HCT116 (cell line): ENCODE measurements around the gene PRCC. TPM values are rescaled to one million over a fixed set of nuclear protein-coding genes. Genes with fewer than 3 reads are reported as not detected.
A peak's percentile ranks its signal among the peaks of the same experiment; 100 is the strongest.

Experiments
- ATAC-seq: fragments of 200-7000 bp; cut with Tn5 transposase; 2 replicates; pipeline ENCODE4 v1.9.1; 2020; ENCODE audit warnings: mild to moderate bottlenecking, moderate library complexity
- BruUV-seq: library from RNA; stranded (reverse); fragments of 400-500 nt; replicated peaks from 2 replicates; lab custom pipeline; 2021; lab: Mats Ljungman, UMichigan
- CTCF ChIA-PET: fragments of 300-600 bp; sonication (Branson Sonifier 250); formaldehyde crosslinking; loops from one replicate; lab custom pipeline; 2021; ENCODE audit warnings: antibody characterized with exemption; lab: Charles Lee
- POLR2A ChIA-PET: fragments of 300-600, 350-600 bp; sonication (Branson Sonifier 250); formaldehyde crosslinking; loops from one replicate; lab custom pipeline; 2021; ENCODE audit warnings: antibody characterized with exemption; lab: Charles Lee
- RAD21 ChIA-PET, 2 experiments: fragments of 300-600 bp; sonication (Branson Sonifier 250); formaldehyde crosslinking; loops; one replicate each; lab custom pipeline; 2023; ENCODE audit warnings: low total read pairs in 2 of 2; ENCODE audit not compliant: uncharacterized antibody in 2 of 2, unreplicated experiment in 2 of 2, low non-redundant PET in 1 of 2; lab: Charles Lee
- DNase-seq: peaks from one replicate; pipeline ENCODE4 v3.0.0-alpha.2; 2010; ENCODE audit warnings: low read depth, low spot score
- H2AFZ ChIP-seq: fragments of 200-600 bp; shearing (Covaris generic), sonication (generic); 2 replicates; pipeline ENCODE4 v1.6.1; 2017; ENCODE audit warnings: low read depth, mixed run types, mixed read lengths, antibody characterized with exemption, low read length; ENCODE audit not compliant: poor library complexity, severe bottlenecking
- H3K27ac ChIP-seq: 2 replicates; pipeline ENCODE4 v1.5.1; 2012; ENCODE audit warnings: low read depth, low read length
- H3K27me3 ChIP-seq: fragments of 200-600 bp; sonication (generic); 2 replicates; pipeline ENCODE4 v1.6.1; 2016; ENCODE audit warnings: mixed run types, low read length, mixed read lengths; ENCODE audit not compliant: insufficient read depth
- H3K36me3 ChIP-seq, 2 experiments: fragments of 200-500 bp in 1 of 2; fragments of 200-600 bp in 1 of 2; sonication (Bioruptor generic) in 1 of 2; sonication (generic) in 1 of 2; 2 replicates each; pipeline versions ENCODE4 v1.5.1 to v1.6.1; 2014 to 2016; ENCODE audit warnings: low read length in 2 of 2, inconsistent platforms in 1 of 2, mixed read lengths in 1 of 2, mixed run types in 1 of 2; ENCODE audit not compliant: insufficient read depth in 2 of 2, control insufficient read depth in 1 of 2
- H3K4me1 ChIP-seq, 2 experiments: fragments of 200-600 bp in 1 of 2; sonication (generic) in 1 of 2; 2 replicates each; pipeline versions ENCODE4 v1.5.1 to v1.6.1; 2012 to 2017; ENCODE audit warnings: low read length in 2 of 2, inconsistent platforms in 1 of 2, mild to moderate bottlenecking in 1 of 2, mixed read lengths in 1 of 2, mixed run types in 1 of 2, moderate library complexity in 1 of 2; ENCODE audit not compliant: insufficient read depth in 2 of 2, control insufficient read depth in 1 of 2
- H3K4me2 ChIP-seq: fragments of 200-600 bp; sonication (generic); 2 replicates; pipeline ENCODE4 v1.6.1; 2017; ENCODE audit warnings: mixed run types, low read length, mixed read lengths
- H3K4me3 ChIP-seq, 2 experiments: fragments of 200-600 bp in 1 of 2; sonication (generic) in 1 of 2; replicated peaks in 1 of 2; 2 replicates each; pipeline ENCODE4 v1.5.1; 2011 to 2016; ENCODE audit warnings: low read length in 2 of 2, control low read depth in 1 of 2, low read depth in 1 of 2, mild to moderate bottlenecking in 1 of 2, mixed read lengths in 1 of 2, mixed run types in 1 of 2
- H3K79me2 ChIP-seq: fragments of 200-600 bp; sonication (generic); 2 replicates; pipeline ENCODE4 v1.6.1; 2017; ENCODE audit warnings: mild to moderate bottlenecking, mixed run types, low read length, moderate library complexity, mixed read lengths; ENCODE audit not compliant: insufficient read depth
- H3K9ac ChIP-seq: fragments of 200-600 bp; sonication (generic); 2 replicates; pipeline ENCODE4 v1.6.1; 2016; ENCODE audit warnings: low read length, mixed read lengths
- H3K9me2 ChIP-seq: fragments of 200-600 bp; sonication (generic), shearing (Covaris generic); 2 replicates; pipeline ENCODE4 v1.6.1; 2017; ENCODE audit warnings: mixed run types, mild to moderate bottlenecking, moderate library complexity; ENCODE audit not compliant: insufficient read depth
- H3K9me3 ChIP-seq, 2 experiments: fragments of 200-500 bp in 1 of 2; fragments of 200-600 bp in 1 of 2; sonication (Bioruptor generic) in 1 of 2; sonication (generic) in 1 of 2; 2 replicates each; pipeline ENCODE4 v1.6.1; 2014 to 2017; ENCODE audit warnings: low read length in 2 of 2, mixed read lengths in 2 of 2, inconsistent platforms in 1 of 2, low read depth in 1 of 2, mild to moderate bottlenecking in 1 of 2, mixed run types in 1 of 2, moderate library complexity in 1 of 2; ENCODE audit not compliant: control insufficient read depth in 1 of 2, insufficient read depth in 1 of 2
- H4K20me1 ChIP-seq: fragments of 200-600 bp; sonication (generic), shearing (Covaris generic); 2 replicates; pipeline ENCODE4 v1.6.1; 2017; ENCODE audit warnings: mixed run types, mild to moderate bottlenecking, moderate library complexity; ENCODE audit not compliant: insufficient read depth
- EGR1 ChIP-seq: IDR thresholded peaks from 2 replicates; pipeline ENCODE4 v1.6.1; 2012; ENCODE audit warnings: low read depth
- ELF1 ChIP-seq: IDR thresholded peaks from 2 replicates; pipeline ENCODE4 v1.6.1; 2012; ENCODE audit warnings: low read depth, borderline replicate concordance
- FOSL1 ChIP-seq: IDR thresholded peaks from 2 replicates; pipeline ENCODE4 v1.6.1; 2012; ENCODE audit warnings: low read depth
- JUND ChIP-seq: IDR thresholded peaks from 2 replicates; pipeline ENCODE4 v1.6.1; 2012
- POLR2A ChIP-seq: IDR thresholded peaks from 2 replicates; pipeline ENCODE4 v1.7.0; 2011; ENCODE audit warnings: borderline replicate concordance; ENCODE audit not compliant: insufficient read depth, insufficient read length; ENCODE audit errors: extremely low read depth
- SRF ChIP-seq: IDR thresholded peaks from 2 replicates; pipeline ENCODE4 v1.6.1; 2012; ENCODE audit warnings: low read depth
- ZBTB33 ChIP-seq: IDR thresholded peaks from 2 replicates; pipeline ENCODE4 v1.6.1; 2011; ENCODE audit warnings: mild to moderate bottlenecking, low read length, moderate library complexity; ENCODE audit not compliant: insufficient replicate concordance; ENCODE audit errors: extremely low read depth
- intact Hi-C: fragments of 100-400 bp; cut with micrococcal nuclease; formaldehyde crosslinking; loops from 2 replicates; pipeline ENCODE4 v1.10.0; 2022
- total RNA-seq: library from RNA; stranded (reverse); gene quantifications from one replicate; pipeline ENCODE4 v1.2.1, GENCODE V29; 2021; ENCODE audit not compliant: unreplicated experiment
- TF ChIP-seq, protein P1 (sequence below): IDR thresholded peaks from 2 replicates; pipeline ENCODE4 v1.6.1; 2012
- TF ChIP-seq, protein P2 (sequence below): IDR thresholded peaks from 2 replicates; pipeline ENCODE4 v1.6.1; 2012; ENCODE audit warnings: low read depth

Gene PRCC
- total RNA-seq, 1 experiment from 2014 or later: 78.1 TPM

DNA sequence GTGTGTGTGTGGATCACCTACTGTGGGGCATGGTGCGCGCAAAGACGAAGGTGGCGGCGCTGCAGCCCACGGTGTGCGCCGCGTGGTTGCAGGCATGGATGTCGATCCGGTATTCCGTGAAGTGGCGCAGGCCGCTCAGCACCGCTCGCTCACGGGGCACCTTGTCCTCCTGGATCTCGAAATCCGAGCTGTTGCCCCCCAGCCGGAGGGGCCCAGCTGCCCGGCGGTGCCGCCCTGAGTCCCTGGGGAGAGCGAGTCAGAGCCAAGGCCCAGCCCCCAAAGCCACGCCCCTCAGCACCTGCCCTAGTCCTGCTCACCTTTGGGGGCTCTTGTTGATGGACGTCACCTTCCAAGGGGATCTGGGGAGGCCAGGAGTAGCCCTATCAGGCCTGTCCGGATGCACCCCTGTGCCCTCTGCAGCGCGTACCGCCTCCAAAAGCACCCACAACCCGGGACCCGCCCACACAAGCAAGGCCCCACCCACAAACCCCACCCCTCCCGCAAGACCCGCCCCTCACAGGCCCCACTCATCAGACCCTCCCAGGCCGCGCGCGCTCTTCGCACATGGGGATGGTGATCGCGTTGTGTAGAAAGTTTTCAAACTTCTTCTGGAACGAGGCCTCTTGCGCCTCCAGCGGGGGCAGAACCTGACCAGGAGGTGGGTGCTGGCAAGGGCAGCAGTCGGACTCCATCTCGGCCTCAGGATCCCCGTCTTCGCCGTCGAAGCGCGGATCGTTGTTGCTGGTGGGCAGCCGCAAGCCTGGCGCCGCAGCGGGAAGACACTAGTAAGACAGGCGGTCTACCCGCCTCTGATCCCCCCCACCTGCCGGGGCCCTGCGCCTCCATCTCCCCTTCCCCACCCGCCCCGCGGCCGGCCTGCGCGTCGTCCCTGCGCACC is 78.0 kb downstream of the PRCC start:
- Histone ChIP-seq H3K4me1 (no peaks in the 10 kb centered on the region), H3K27me3 (no peaks in the 10 kb centered on the region), H3K9me3 (no peaks in the 10 kb centered on the region), H3K4me3 (no peak overlapping the region), H2AFZ (no peak overlapping the region), H3K9ac (no peak overlapping the region), H3K4me2 (no peak overlapping the region), H4K20me1 (no peaks in the 10 kb centered on the region), H3K36me3 (no peaks in the 10 kb centered on the region), H3K79me2 (no peaks in the 10 kb centered on the region), H3K27ac (no peak overlapping the region), H3K9me2 (no peaks in the 10 kb centered on the region)
- ATAC-seq (0 out of 2 replicates have a peak, but pooled peaks have one; percentile 40), DNase-seq (no peak)
- CTCF ChIA-PET: no interaction called here
- RAD21 ChIA-PET: no interaction called here
- no TSS peak for BruUV-seq
- POLR2A ChIA-PET: no interaction called here
- intact Hi-C loops: no loop called here
- TF ChIP-seq ZBTB33: no peak
- TF ChIP-seq, protein P1, sequence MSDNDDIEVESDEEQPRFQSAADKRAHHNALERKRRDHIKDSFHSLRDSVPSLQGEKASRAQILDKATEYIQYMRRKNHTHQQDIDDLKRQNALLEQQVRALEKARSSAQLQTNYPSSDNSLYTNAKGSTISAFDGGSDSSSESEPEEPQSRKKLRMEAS: no peak
- TF ChIP-seq EGR1: no peak
- TF ChIP-seq, protein P2, sequence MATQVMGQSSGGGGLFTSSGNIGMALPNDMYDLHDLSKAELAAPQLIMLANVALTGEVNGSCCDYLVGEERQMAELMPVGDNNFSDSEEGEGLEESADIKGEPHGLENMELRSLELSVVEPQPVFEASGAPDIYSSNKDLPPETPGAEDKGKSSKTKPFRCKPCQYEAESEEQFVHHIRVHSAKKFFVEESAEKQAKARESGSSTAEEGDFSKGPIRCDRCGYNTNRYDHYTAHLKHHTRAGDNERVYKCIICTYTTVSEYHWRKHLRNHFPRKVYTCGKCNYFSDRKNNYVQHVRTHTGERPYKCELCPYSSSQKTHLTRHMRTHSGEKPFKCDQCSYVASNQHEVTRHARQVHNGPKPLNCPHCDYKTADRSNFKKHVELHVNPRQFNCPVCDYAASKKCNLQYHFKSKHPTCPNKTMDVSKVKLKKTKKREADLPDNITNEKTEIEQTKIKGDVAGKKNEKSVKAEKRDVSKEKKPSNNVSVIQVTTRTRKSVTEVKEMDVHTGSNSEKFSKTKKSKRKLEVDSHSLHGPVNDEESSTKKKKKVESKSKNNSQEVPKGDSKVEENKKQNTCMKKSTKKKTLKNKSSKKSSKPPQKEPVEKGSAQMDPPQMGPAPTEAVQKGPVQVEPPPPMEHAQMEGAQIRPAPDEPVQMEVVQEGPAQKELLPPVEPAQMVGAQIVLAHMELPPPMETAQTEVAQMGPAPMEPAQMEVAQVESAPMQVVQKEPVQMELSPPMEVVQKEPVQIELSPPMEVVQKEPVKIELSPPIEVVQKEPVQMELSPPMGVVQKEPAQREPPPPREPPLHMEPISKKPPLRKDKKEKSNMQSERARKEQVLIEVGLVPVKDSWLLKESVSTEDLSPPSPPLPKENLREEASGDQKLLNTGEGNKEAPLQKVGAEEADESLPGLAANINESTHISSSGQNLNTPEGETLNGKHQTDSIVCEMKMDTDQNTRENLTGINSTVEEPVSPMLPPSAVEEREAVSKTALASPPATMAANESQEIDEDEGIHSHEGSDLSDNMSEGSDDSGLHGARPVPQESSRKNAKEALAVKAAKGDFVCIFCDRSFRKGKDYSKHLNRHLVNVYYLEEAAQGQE: no peak
- no peak for TF ChIP-seq ELF1
- TF ChIP-seq FOSL1: no peak
- no peak for TF ChIP-seq SRF
- no peak for TF ChIP-seq JUND
- TF ChIP-seq POLR2A: no peak
